Left lung (tissue), 10 donors: Measurements from ENCODE around the gene PTPN22. TPM values are rescaled to one million over a fixed set of nuclear protein-coding genes. Genes with fewer than 3 reads are reported as not detected.
A peak's percentile ranks its signal among the peaks of the same experiment; 100 is the strongest.
"Not testable (repeated sequence)": the region's sequence is repeated elsewhere in the genome, so short reads cannot be mapped to it uniquely, and the experiment has no call there.

ENCODE experiments used
- ATAC-seq: fragments of 200-7000 bp; cut with Tn5 transposase; one replicate; pipeline ENCODE4 v1.9.1; 2020; ENCODE audit warnings: moderate library complexity
- DNase-seq, 4 donors: peaks; one replicate each; pipeline ENCODE4 v3.0.0-alpha.2; 2013 to 2020
- H3K27ac ChIP-seq, 2 donors: fragments of 200-600 bp; sonication (generic) in 1 of 2; one replicate each; pipeline versions ENCODE4 v1.5.0 to v1.8.0; 2020 to 2021
- H3K27me3 ChIP-seq, 2 donors: fragments of 200-600 bp; sonication (generic) in 1 of 2; one replicate each; pipeline versions ENCODE4 v1.5.0 to v1.8.0; 2020 to 2021
- H3K36me3 ChIP-seq, 2 donors: fragments of 200-600 bp; sonication (generic) in 1 of 2; one replicate each; pipeline versions ENCODE4 v1.5.0 to v1.8.0; 2020 to 2021
- H3K4me1 ChIP-seq, 2 donors: fragments of 200-600 bp; one replicate each; pipeline ENCODE4 v1.8.0; 2021
- H3K4me3 ChIP-seq, 2 donors: fragments of 200-600 bp; sonication (generic) in 1 of 2; one replicate each; pipeline versions ENCODE4 v1.5.0 to v1.8.0; 2020 to 2021; ENCODE audit warnings: mild to moderate bottlenecking in 1 of 2
- H3K9me3 ChIP-seq, 2 donors: fragments of 200-600 bp; sonication (generic) in 1 of 2; one replicate each; pipeline versions ENCODE4 v1.5.0 to v1.8.0; 2020 to 2021
- intact Hi-C, 2 donors: fragments of 100-400 bp; cut with DNase I; formaldehyde crosslinking; loops; one replicate each; pipeline versions ENCODE4 v1.11.2 to v1.14.2; 2022
- polyA plus RNA-seq, 6 donors: library from polyadenylated mRNA; unstranded; fragments of 120-200 nt; gene quantifications; one replicate each; pipeline ENCODE4 v1.2.1, GENCODE V29; 2013; ENCODE audit not compliant: insufficient read length in 6 of 6
- total RNA-seq, 2 donors: library from RNA; stranded (reverse); fragmentation: NEBNext Ultra II Directional; extraction: Animal tissue kit (Norgen Biotek cat#: 25700); gene quantifications; one replicate each; pipeline ENCODE4 v1.2.1, GENCODE V29; 2021
- TF ChIP-seq, protein P1 (sequence below), 2 donors: fragments of 200-600 bp; sonication (generic) in 1 of 2; IDR thresholded peaks; one replicate each; pipeline versions ENCODE4 v1.5.0 to v1.8.0; 2021; ENCODE audit warnings: antibody characterized with exemption in 2 of 2
- donor health status: DM: no; HTN: yes; CAD: no.
- donor health status: DM: no; HTN: no; CAD: no.

Gene PTPN22
- total and polyA plus RNA-seq, 8 donors = 0.62 to 10.0 (median 0.93) TPM

DNA sequence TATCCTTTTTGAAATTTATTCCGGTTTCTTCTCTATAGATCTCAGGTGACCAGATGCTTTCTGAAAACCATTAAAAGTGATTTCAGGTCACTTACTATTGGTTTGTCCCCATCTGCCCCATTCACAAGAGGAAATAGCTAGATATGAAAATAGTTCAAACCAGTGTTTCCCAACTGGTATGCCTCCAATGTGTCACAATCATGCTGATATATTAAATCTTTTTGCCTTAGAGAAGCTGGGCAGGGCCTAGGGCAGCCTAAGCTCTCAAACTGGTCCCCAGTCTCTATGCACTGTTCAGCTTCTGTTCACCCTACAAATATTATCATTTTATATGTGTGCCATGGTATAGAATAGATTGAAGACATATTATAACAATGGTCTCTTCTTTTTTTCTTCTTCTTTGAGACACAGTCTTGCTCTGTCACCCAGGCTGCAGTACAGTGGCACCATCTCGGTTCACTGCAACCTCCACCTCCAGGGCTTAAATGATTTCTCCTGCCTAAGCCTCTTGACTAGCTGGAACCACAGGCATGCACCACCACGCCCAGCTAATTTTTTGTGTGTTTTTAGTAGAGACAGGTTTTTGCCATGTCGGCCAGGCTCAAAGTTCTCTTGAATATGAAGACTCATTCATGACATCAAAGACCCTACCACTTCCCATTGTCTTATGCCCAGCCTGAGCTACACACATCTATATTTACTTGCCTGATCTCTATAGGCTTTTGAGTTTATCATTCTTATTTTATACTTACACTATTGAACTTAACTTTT lies 15.7 kb downstream of the PTPN22 start:
- ATAC-seq (no peak), DNase-seq (no peak)
- H3K27me3 ChIP-seq = no peaks in the 10 kb centered on the region
- peaks cover 0 to 39% of the 10 kb centered on the region in 2 donors for H3K4me1 ChIP-seq
- TF ChIP-seq, protein P1, sequence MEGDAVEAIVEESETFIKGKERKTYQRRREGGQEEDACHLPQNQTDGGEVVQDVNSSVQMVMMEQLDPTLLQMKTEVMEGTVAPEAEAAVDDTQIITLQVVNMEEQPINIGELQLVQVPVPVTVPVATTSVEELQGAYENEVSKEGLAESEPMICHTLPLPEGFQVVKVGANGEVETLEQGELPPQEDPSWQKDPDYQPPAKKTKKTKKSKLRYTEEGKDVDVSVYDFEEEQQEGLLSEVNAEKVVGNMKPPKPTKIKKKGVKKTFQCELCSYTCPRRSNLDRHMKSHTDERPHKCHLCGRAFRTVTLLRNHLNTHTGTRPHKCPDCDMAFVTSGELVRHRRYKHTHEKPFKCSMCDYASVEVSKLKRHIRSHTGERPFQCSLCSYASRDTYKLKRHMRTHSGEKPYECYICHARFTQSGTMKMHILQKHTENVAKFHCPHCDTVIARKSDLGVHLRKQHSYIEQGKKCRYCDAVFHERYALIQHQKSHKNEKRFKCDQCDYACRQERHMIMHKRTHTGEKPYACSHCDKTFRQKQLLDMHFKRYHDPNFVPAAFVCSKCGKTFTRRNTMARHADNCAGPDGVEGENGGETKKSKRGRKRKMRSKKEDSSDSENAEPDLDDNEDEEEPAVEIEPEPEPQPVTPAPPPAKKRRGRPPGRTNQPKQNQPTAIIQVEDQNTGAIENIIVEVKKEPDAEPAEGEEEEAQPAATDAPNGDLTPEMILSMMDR (IDR thresholded peaks at IDR 0.05) = no peak
- H3K4me3 ChIP-seq = no peak overlapping the region
- no peaks in the 10 kb centered on the region for H3K36me3 ChIP-seq
- H3K9me3 ChIP-seq = no peaks in the 10 kb centered on the region
- intact Hi-C loops = no loop called here
- no peak overlapping the region for H3K27ac ChIP-seq

DNA sequence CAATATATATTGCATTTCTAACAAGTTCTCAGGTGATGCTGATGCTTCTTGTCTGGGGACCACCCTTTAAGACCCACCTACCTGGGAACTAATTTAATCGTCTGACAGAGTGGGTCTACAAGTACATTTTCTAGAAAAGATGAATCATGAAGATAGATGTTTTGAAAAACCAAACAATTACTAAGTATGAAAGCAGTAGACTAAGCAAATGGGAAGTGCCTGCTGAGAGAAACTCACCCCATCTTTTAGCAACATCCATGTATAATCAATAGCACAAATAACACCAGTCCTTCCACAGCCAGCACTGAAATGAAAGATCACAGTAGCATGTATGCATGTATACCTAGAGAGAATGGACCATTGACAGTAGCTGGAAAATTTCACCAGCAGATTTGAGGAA lies 17.3 kb downstream of the PTPN22 start:
- H3K4me3 ChIP-seq = no peak overlapping the region
- TF ChIP-seq, protein P1 (IDR thresholded peaks at IDR 0.05) = no peak
- H3K27ac ChIP-seq = no peak overlapping the region
- ATAC-seq (no peak), DNase-seq (no peak)
- intact Hi-C loops = no loop called here
- no peaks in the 10 kb centered on the region for H3K9me3 ChIP-seq
- no peaks in the 10 kb centered on the region for H3K36me3 ChIP-seq
- H3K27me3 ChIP-seq = no peaks in the 10 kb centered on the region
- H3K4me1 ChIP-seq = peaks cover 0 to 30% of the 10 kb centered on the region in 2 donors

DNA sequence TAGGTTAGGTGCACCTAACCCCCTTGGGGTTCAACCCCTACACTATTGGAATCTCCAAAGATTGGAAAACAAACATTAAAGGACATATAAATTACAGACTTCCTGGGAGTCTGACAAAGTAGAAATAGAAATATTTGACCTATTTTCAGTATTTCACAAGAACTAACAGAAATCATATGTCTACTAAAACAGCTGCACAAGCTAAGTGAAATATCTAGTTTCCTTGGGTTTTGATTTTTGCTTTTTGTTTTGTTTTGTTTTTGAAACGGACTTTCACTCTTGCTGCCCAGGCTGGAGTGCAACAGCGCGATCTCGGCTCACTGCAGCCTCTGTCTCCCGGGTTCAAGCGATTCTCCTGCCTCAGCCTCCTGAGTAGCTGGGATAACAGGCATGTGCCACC lies 18.8 kb downstream of the PTPN22 start:
- H3K4me1 ChIP-seq = peaks cover 0 to 22% of the 10 kb centered on the region in 2 donors
- ATAC-seq, intact Hi-C loops: not testable (repeated sequence)

DNA sequence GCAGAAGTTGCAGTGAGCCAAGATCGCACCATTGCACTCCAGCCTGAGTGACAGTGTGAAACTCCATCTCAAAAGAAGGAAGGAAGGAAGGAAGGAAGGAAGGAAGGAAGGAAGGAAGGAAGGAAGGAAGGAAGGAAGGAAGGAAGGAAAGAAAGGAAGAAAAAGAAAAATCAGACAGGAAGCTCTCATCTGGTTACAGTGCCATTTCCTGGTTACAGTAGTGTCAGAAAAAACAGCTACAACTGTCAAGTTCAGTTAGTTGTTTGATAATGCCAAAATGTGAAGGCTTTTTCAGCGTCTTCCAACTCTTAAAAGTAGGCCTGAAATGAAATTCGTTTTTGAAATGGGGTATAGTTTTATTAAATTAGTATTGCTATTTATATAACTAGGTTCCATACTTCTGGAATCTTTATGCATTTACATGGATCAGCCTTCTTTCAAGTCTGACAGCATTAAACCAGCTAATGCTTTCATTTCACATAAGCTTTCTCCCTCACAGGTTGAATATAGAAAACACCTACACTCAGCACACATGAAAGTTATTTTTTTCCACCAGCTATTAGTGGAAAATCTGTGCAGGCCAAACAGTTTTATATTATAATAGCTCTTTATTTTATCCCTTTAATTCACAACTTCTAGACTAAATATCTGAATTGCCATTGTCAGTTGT lies 21.2 kb downstream of the PTPN22 start:
- no peaks in the 10 kb centered on the region for H3K9me3 ChIP-seq
- H3K4me1 ChIP-seq = peaks cover 0 to 9% of the 10 kb centered on the region in 2 donors
- peak overlapping the region in 1 of 2 donors; percentile 1 for H3K27ac ChIP-seq
- intact Hi-C loops = no loop called here
- no peaks in the 10 kb centered on the region for H3K36me3 ChIP-seq
- no peaks in the 10 kb centered on the region for H3K27me3 ChIP-seq
- DNase-seq = no peak
- TF ChIP-seq, protein P1 (IDR thresholded peaks at IDR 0.05) = no peak
- ATAC-seq = no peak
- H3K4me3 ChIP-seq = no peak overlapping the region

More for the DNA sequence above, 18.8 kb downstream of the PTPN22 start:
- H3K4me3 ChIP-seq, H3K9me3 ChIP-seq, H3K36me3 ChIP-seq, H3K27me3 ChIP-seq, H3K27ac ChIP-seq, DNase-seq: not testable (repeated sequence)

DNA sequence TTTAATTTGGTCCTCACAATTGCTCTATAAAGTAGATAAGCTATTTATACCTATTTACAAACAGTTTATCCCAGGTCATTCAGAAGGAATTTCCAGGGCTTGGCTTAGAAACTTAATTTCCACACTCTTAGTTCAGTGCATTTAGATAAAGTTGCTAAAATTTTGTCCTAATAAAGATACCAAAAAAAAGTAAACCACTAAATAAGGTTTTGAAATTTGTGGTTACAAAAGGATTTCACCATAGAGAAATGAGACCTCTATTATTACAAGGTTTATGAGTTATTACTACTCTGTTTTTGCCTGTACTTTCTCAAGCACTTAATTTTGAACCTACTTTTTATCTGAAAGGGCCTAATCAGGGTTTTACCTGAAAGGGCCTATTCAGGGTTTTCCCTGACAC lies 22.4 kb downstream of the PTPN22 start:
- ATAC-seq = no peak
- TF ChIP-seq, protein P1 (IDR thresholded peaks at IDR 0.05) = no peak

More for the DNA sequence above, 22.4 kb downstream of the PTPN22 start:
- no peak overlapping the region for H3K4me3 ChIP-seq
- no peak overlapping the region for H3K27ac ChIP-seq
- DNase-seq = no peak
- no peaks in the 10 kb centered on the region for H3K36me3 ChIP-seq
- intact Hi-C loops = loop anchor here in 1 of 2 donors (5.0 kb wide), 1 partner anchor 53 kb away; the partner anchor contains the start of gene AP4B1
- no peaks in the 10 kb centered on the region for H3K9me3 ChIP-seq
- H3K4me1 ChIP-seq = peaks cover 0 to 9% of the 10 kb centered on the region in 2 donors
- no peaks in the 10 kb centered on the region for H3K27me3 ChIP-seq
